CD14-positive monocyte (primary cell): ENCODE results near the gene MLX. TPM values are rescaled to one million over a fixed set of nuclear protein-coding genes. Genes with fewer than 3 reads are reported as not detected.

Experiments
- DNase-seq, 3 donors: peaks; one replicate each; pipeline ENCODE4 v3.0.0-alpha.2; 2011 to 2022
- H2AFZ ChIP-seq: 2 replicates; pipeline ENCODE4 v1.6.0; 2012; ENCODE audit warnings: mild to moderate bottlenecking, low read depth, low read length, inconsistent platforms; ENCODE audit not compliant: insufficient read depth, poor library complexity, severe bottlenecking
- H3K27ac ChIP-seq, 2 donors: 1 replicate in 1 of 2; 2 replicates in 1 of 2; pipeline ENCODE4 v1.5.1; 2012 to 2013; ENCODE audit warnings: low read length in 2 of 2, control low read depth in 1 of 2, inconsistent platforms in 1 of 2, low read depth in 1 of 2, mild to moderate bottlenecking in 1 of 2
- H3K27me3 ChIP-seq, 2 donors: one replicate each; pipeline versions ENCODE4 v1.6.0 to v1.6.1; 2011 to 2013; ENCODE audit warnings: low read length in 2 of 2; ENCODE audit not compliant: control insufficient read depth in 2 of 2, insufficient read depth in 2 of 2
- H3K36me3 ChIP-seq, 2 donors: replicated peaks in 1 of 2; 1 replicate in 1 of 2; 2 replicates in 1 of 2; pipeline versions ENCODE4 v1.5.1 to v1.6.1; 2012 to 2013; ENCODE audit warnings: low read length in 2 of 2, control low read depth in 1 of 2, inconsistent platforms in 1 of 2, mild to moderate bottlenecking in 1 of 2; ENCODE audit not compliant: insufficient read depth in 2 of 2, control insufficient read depth in 1 of 2
- H3K4me1 ChIP-seq, 2 donors: 1 replicate in 1 of 2; 2 replicates in 1 of 2; pipeline versions ENCODE4 v1.5.1 to v1.6.1; 2012 to 2013; ENCODE audit warnings: low read length in 2 of 2, control low read depth in 1 of 2, inconsistent platforms in 1 of 2, mild to moderate bottlenecking in 1 of 2, moderate library complexity in 1 of 2; ENCODE audit not compliant: insufficient read depth in 2 of 2, control insufficient read depth in 1 of 2
- H3K4me2 ChIP-seq: replicated peaks from 2 replicates; pipeline ENCODE3; 2012; ENCODE audit warnings: low read length, moderate library complexity, mild to moderate bottlenecking; ENCODE audit not compliant: poor library complexity, severe bottlenecking; ENCODE audit errors: extremely low read depth
- H3K4me3 ChIP-seq, 3 experiments: fragments of 200-600 bp in 1 of 3; sonication (generic) in 1 of 3; replicated peaks in 1 of 3; 1 replicate in 2 of 3; 2 replicates in 1 of 3; pipeline ENCODE4 v1.5.1; 2011 to 2013; ENCODE audit warnings: low read length in 3 of 3, mild to moderate bottlenecking in 3 of 3, control low read depth in 2 of 3, low read depth in 2 of 3, inconsistent platforms in 1 of 3, moderate library complexity in 1 of 3
- H3K79me2 ChIP-seq: 2 replicates; pipeline ENCODE4 v1.6.0; 2012; ENCODE audit warnings: mild to moderate bottlenecking, control low read depth, inconsistent platforms, low read length, moderate library complexity; ENCODE audit not compliant: insufficient read depth
- H3K9ac ChIP-seq: 2 replicates; pipeline ENCODE4 v1.6.0; 2017; ENCODE audit warnings: low read length, mild to moderate bottlenecking; ENCODE audit not compliant: insufficient read depth, poor library complexity, severe bottlenecking
- H3K9me3 ChIP-seq, 2 donors: replicated peaks in 1 of 2; 1 replicate in 1 of 2; 2 replicates in 1 of 2; pipeline versions ENCODE4 v1.5.1 to v1.6.1; 2012 to 2013; ENCODE audit warnings: low read length in 2 of 2, control low read depth in 1 of 2; ENCODE audit not compliant: control insufficient read depth in 1 of 2, insufficient read depth in 1 of 2
- H4K20me1 ChIP-seq: 2 replicates; pipeline ENCODE4 v1.6.0; 2012; ENCODE audit warnings: mild to moderate bottlenecking, low read length, control low read depth, moderate library complexity; ENCODE audit not compliant: insufficient read depth
- H3K27ac Mint-ChIP-seq, 7 donors: one replicate each; pipeline ENCODE4 v1.8.0; 2020; ENCODE audit warnings: mild to moderate bottlenecking in 7 of 7, mixed read lengths in 7 of 7, moderate library complexity in 6 of 7, inconsistent platforms in 2 of 7
- H3K27me3 Mint-ChIP-seq, 3 donors: one replicate each; pipeline ENCODE4 v1.8.0; 2021 to 2022; ENCODE audit warnings: low read depth in 3 of 3, mild to moderate bottlenecking in 3 of 3, mixed read lengths in 3 of 3, moderate library complexity in 3 of 3, inconsistent platforms in 1 of 3
- H3K36me3 Mint-ChIP-seq, 2 donors: one replicate each; pipeline ENCODE4 v1.8.0; 2020; ENCODE audit warnings: mixed read lengths in 2 of 2, inconsistent platforms in 1 of 2, mild to moderate bottlenecking in 1 of 2
- H3K4me1 Mint-ChIP-seq: one replicate; pipeline ENCODE4 v1.8.0; 2020; ENCODE audit warnings: mild to moderate bottlenecking, mixed read lengths
- H3K4me3 Mint-ChIP-seq, 2 donors: one replicate each; pipeline ENCODE4 v1.8.0; 2020; ENCODE audit warnings: mild to moderate bottlenecking in 2 of 2, mixed read lengths in 2 of 2, moderate library complexity in 1 of 2
- H3K9me3 Mint-ChIP-seq, 7 donors: one replicate each; pipeline ENCODE4 v1.8.0; 2020 to 2022; ENCODE audit warnings: mixed read lengths in 7 of 7, mild to moderate bottlenecking in 6 of 7, moderate library complexity in 6 of 7, inconsistent platforms in 2 of 7
- WGBS: methylation state at CpG from one replicate; pipeline ENCODE4 v1.1.5; 2013; ENCODE audit warnings: missing lambda C conversion rate; ENCODE audit not compliant: insufficient coverage; 5-methylcytosine and 5-hydroxymethylcytosine counted together
- intact Hi-C, 2 donors: fragments of 100-400 bp; cut with micrococcal nuclease; formaldehyde crosslinking; loops; one replicate each; pipeline versions ENCODE4 v1.15.0 to v1.15.1; 2023
- polyA plus RNA-seq, 3 donors: library from polyadenylated mRNA; depleted of rRNA in 1 of 3; unstranded in 2 of 3; stranded (reverse) in 1 of 3; fragments of 300-500 nt in 2 of 3; fragments of >200 nt in 1 of 3; fragmentation: Illumina TruSeq in 2 of 3; gene quantifications; 1 replicate in 2 of 3; 2 replicates in 1 of 3; pipeline ENCODE4 v1.2.3, GENCODE V29; 2012 to 2021
- TF ChIP-seq, protein P1 (sequence below): fragments of 200-600 bp; IDR thresholded peaks from one replicate; pipeline ENCODE4 v1.8.0; 2022; ENCODE audit warnings: antibody characterized with exemption, mild to moderate bottlenecking

MLX gene
- polyA plus RNA-seq, 3 donors = 61.4 to 106 (median 63.5) TPM

DNA sequence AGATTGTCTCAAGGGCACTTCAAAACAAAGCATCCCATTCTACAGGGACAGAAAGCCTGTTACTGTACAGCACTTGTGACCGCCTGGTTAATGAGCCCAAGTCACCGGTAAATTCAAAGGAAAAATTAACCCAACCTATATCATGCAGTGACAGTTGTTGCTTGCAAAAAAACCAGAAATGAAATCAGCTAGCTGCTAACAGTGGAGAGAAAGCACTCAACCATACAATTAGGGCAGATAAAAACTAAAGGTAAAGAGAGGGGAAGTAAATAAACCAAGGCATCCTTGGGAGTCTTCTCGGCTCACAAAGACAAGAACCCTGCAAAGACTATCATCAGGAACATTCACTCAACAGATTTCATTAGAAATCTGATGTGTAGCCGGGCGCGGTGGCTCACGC, 36.4 kb downstream of the MLX start:
- H3K36me3 Mint-ChIP-seq = peaks cover 26 to 44% of the 10 kb centered on the region in 2 donors
- Histone ChIP-seq H3K36me3 (peaks cover 13 to 26% of the 10 kb centered on the region in 2 donors), H3K4me2 (no peak overlapping the region)

DNA sequence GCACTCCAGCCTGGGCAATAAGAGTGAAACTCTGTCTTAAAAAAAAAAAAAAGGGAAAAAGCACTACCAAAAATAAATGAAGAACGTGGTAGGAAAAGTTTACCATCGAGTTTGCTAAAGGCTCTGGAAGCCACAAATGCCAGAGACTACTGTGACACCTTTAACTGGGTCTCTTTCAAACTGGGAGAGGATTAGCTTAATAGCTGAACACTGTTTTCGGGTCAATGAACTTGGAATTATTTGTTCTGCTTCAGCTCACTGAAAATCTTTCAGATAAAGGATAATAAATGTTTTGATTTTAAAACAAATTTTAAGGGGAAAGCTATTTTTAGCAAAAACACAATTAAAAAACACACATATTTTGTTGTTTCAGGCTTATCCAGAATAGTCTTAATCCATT, 40.9 kb downstream of the MLX start:
- H3K4me3 ChIP-seq = peak overlapping the region in 1 of 3 experiments; percentile 92
- TF ChIP-seq, protein P1, sequence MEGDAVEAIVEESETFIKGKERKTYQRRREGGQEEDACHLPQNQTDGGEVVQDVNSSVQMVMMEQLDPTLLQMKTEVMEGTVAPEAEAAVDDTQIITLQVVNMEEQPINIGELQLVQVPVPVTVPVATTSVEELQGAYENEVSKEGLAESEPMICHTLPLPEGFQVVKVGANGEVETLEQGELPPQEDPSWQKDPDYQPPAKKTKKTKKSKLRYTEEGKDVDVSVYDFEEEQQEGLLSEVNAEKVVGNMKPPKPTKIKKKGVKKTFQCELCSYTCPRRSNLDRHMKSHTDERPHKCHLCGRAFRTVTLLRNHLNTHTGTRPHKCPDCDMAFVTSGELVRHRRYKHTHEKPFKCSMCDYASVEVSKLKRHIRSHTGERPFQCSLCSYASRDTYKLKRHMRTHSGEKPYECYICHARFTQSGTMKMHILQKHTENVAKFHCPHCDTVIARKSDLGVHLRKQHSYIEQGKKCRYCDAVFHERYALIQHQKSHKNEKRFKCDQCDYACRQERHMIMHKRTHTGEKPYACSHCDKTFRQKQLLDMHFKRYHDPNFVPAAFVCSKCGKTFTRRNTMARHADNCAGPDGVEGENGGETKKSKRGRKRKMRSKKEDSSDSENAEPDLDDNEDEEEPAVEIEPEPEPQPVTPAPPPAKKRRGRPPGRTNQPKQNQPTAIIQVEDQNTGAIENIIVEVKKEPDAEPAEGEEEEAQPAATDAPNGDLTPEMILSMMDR = no peak
- H3K27ac ChIP-seq = no peak overlapping the region
- H3K36me3 ChIP-seq = peaks cover 12 to 30% of the 10 kb centered on the region in 2 donors
- Mint-ChIP-seq H3K36me3 (peaks cover 24 to 36% of the 10 kb centered on the region in 2 donors), H3K27me3 (peaks cover 0 to 1% (median 0%) of the 10 kb centered on the region in 3 donors), H3K9me3 (peaks cover 0 to 2% (median 0%) of the 10 kb centered on the region in 7 donors), H3K4me1 (peaks cover 31% of the 10 kb centered on the region), H3K27ac (peak overlapping the region in 1 of 7 donors; percentile 84), H3K4me3 (peak overlapping the region in 1 of 2 donors; percentile 100)
- peak overlapping the region; percentile 86 for H3K4me2 ChIP-seq
- intact Hi-C loops = loop anchor here (2.0 to 5.0 kb wide), 2 partner anchors 40 to 69 kb away; partner anchors contain the start of genes MLX (in 1 of the 2) and PLEKHH3 (in 1 of the 2)
- H3K9ac ChIP-seq = peak overlapping the region; percentile 91
- no peak for DNase-seq
- H3K27me3 ChIP-seq = no peaks in the 10 kb centered on the region
- peaks cover 64% of the 10 kb centered on the region for H4K20me1 ChIP-seq
- H3K9me3 ChIP-seq = no peaks in the 10 kb centered on the region
- H2AFZ ChIP-seq = no peak overlapping the region
- 83% methylated on average over 1 of the region's 3 CpGs for WGBS
- peaks cover 21 to 32% of the 10 kb centered on the region in 2 donors for H3K4me1 ChIP-seq
- H3K79me2 ChIP-seq = peaks cover 68% of the 10 kb centered on the region

More for the DNA sequence above, 36.4 kb downstream of the MLX start:
- no peak for DNase-seq
- Histone ChIP-seq H3K27ac (no peak overlapping the region), H3K9me3 (no peaks in the 10 kb centered on the region), H3K9ac (no peak overlapping the region), H3K27me3 (no peaks in the 10 kb centered on the region), H2AFZ (no peak overlapping the region), H4K20me1 (peaks cover 100% of the 10 kb centered on the region), H3K4me3 (no peak overlapping the region), H3K79me2 (peaks cover 95% of the 10 kb centered on the region), H3K4me1 (peaks cover 15 to 18% of the 10 kb centered on the region in 2 donors)
- no peak overlapping the region for H3K27ac Mint-ChIP-seq
- TF ChIP-seq, protein P1 = no peak
- peaks cover 21% of the 10 kb centered on the region for H3K4me1 Mint-ChIP-seq
- 100% methylated on average over 5 of the region's 7 CpGs for WGBS
- peaks cover 0 to 2% (median 0%) of the 10 kb centered on the region in 7 donors for H3K9me3 Mint-ChIP-seq
- H3K27me3 Mint-ChIP-seq = no peaks in the 10 kb centered on the region
- intact Hi-C loops = no loop called here
- no peak overlapping the region for H3K4me3 Mint-ChIP-seq
